Activated naive CD4-positive, alpha-beta T cell treated with anti-CD3 and anti-CD28 coated beads for 36 hours (primary cell): Measurements from ENCODE around the gene TOMM6. TPM values are rescaled to one million over a fixed set of nuclear protein-coding genes. Genes with fewer than 3 reads are reported as not detected.

Experiments used
- CTCF ChIA-PET: fragments of 350-600 bp; sonication (Branson Sonifier 250); formaldehyde crosslinking; loops from one replicate; lab custom pipeline; 2021; ENCODE audit warnings: antibody characterized with exemption; lab: Charles Lee
- DNase-seq: peaks from one replicate; pipeline ENCODE4 v3.0.0-alpha.2; 2020
- H3K27ac Mint-ChIP-seq: one replicate; pipeline ENCODE4 v1.8.0; 2021; ENCODE audit warnings: mild to moderate bottlenecking, mixed read lengths
- H3K27me3 Mint-ChIP-seq: one replicate; pipeline ENCODE4 v1.8.0; 2021; ENCODE audit warnings: low read depth, mixed read lengths
- H3K36me3 Mint-ChIP-seq: one replicate; pipeline ENCODE4 v1.8.0; 2021; ENCODE audit warnings: low read depth, mixed read lengths
- H3K4me1 Mint-ChIP-seq: one replicate; pipeline ENCODE4 v1.8.0; 2021; ENCODE audit warnings: low read depth, mixed read lengths
- H3K4me3 Mint-ChIP-seq: one replicate; pipeline ENCODE4 v1.8.0; 2021; ENCODE audit warnings: mild to moderate bottlenecking, moderate library complexity, mixed read lengths
- H3K9me3 Mint-ChIP-seq: one replicate; pipeline ENCODE4 v1.8.0; 2021; ENCODE audit warnings: mixed read lengths
- intact Hi-C: fragments of 100-400 bp; cut with micrococcal nuclease; formaldehyde crosslinking; loops from one replicate; pipeline ENCODE4 v1.15.1; 2023
- total RNA-seq, 2 experiments: library from RNA; stranded (reverse); gene quantifications; one replicate each; pipeline ENCODE4 v1.2.3, GENCODE V29; 2021

TOMM6 gene
- total RNA-seq, 2 experiments from 2014 or later = 285 to 299 TPM

DNA sequence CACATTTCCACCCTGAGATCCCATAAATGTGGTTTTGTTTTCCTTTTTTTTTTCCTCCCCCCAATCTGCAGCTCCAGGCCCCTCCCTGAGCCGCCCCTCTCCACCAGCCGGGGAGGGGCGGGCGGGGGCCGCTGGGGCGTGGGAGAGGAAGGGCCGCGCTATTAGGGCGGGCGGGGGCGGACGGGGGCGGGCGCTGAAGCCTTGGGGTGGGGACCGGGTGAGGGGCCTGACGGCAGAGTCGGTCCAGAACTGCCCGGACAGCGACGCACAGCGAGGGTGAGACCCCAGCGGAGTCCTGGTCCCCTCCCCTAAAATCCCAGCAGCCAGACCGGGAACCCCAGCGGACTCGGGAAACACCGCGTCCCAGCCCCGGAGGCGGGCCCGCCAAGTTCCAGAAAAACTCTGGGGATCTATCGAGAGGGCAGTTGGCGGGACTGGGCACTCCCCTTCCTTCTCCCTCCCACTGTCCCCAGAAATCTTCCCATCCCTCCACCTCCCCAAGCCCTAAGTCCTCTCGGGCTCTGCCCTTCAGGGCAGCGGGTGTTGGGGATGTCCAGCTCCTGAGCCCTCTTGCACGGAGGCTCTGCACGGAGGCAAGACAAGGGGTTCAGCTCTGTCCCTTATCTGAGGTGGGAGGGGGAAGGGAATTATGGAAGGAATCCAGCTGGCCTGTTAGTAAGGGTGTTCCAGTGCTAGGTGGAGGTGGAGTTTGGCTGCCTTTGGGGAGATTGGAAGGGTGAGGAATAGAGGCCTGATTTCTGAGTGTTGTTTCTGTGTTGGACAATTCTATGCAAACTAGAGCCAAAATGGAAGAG, 6.7 kb upstream of the TOMM6 start, which contains the start of gene PRICKLE4:
Gene PRICKLE4, plus strand, starts transcription at position 232 of the 815 bp plus-strand sequence. CDS start 2,692 bp downstream, outside the sequence.
- Mint-ChIP-seq H3K27me3 (peaks cover 4% of the 10 kb centered on the region), H3K36me3 (no peaks in the 10 kb centered on the region), H3K9me3 (no peaks in the 10 kb centered on the region), H3K4me1 (peaks cover 11% of the 10 kb centered on the region), H3K4me3 (peak within 1 kb of the TSS; percentile 82), H3K27ac (no peak within 1 kb of the TSS)
- intact Hi-C loops = loop anchor here (1.0 to 10.0 kb wide), 8 partner anchors 45 to 964 kb away; partner anchors contain the start of genes MRPS10, TBCC, TFEB and TRERF1
- DNase-seq = no peak
- CTCF ChIA-PET = interaction anchor here (0.6 to 8.7 kb wide), 3 partner anchors 264 to 331 kb away, joined by 4 to 143 read pairs (median 6); partner anchors contain the start of gene TAF8

DNA sequence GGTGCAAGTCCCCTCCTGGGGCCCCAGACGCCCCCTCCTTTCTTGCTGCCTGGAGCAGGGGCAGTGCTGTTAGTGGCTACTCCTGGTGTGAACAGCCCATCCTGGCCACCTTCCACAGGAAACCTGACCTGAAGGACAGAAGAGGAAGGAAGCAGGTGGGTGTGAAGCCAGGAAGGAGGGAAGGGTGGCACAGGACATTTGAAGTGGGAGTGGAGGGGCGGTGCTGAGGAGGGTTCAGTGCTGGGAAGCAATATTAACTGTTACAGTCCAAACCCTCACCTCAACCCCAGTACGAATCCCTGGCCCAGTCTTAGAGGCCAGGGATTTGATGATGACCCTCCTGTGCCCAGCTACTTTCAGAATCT, 6.1 kb upstream of the TOMM6 start:
- CTCF ChIA-PET = interaction anchor here (0.6 to 8.7 kb wide), 3 partner anchors 263 to 330 kb away, joined by 4 to 143 read pairs (median 6); partner anchors contain the start of gene TAF8
- intact Hi-C loops = loop anchor here (10.0 kb wide), 2 partner anchors 673 to 963 kb away; partner anchors contain the start of genes TBCC and TRERF1
- H3K4me3 Mint-ChIP-seq = peak overlapping the region; percentile 66
- no peak overlapping the region for H3K27ac Mint-ChIP-seq
- no peaks in the 10 kb centered on the region for H3K36me3 Mint-ChIP-seq
- H3K4me1 Mint-ChIP-seq = peaks cover 12% of the 10 kb centered on the region
- peaks cover 4% of the 10 kb centered on the region for H3K27me3 Mint-ChIP-seq
- no peaks in the 10 kb centered on the region for H3K9me3 Mint-ChIP-seq
- no peak for DNase-seq

DNA sequence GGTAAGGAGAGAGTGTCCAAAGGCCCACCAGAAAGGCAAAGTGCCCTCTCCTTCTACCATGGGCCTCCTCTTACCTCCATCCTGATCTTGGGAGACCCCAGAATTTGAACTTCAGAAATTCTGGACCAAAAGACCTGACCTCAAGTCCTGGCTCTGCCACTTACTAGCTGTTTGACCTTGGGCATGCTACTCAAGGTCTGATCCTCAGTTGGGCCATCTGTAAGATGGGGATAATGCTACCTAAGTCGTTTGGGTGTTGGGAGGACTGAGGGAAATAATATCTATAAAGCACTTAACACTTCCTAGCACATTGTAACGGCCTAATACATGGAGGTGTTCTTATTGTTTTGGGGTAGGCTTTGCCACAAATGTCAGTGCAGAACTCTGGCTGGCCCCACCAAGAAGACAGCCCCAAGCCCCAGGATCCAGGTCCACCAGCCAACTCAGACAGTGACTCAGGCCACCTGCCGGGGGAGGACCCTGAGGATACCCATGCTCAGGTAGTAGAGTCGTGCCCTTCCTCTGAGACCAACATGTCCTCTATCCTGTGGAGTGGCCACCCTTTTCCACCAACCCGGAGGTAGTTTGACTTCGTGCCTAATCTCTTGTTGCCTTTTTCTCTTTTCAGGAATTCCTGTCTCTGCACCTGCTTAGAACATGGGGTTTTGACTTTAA, 4.3 kb upstream of the TOMM6 start:
- CTCF ChIA-PET = interaction anchor here (1.7 to 8.7 kb wide), 2 partner anchors 11 to 261 kb away, joined by 6 to 143 read pairs; partner anchors contain the start of gene TAF8
- intact Hi-C loops = loop anchor here (10.0 kb wide), 2 partner anchors 672 to 962 kb away; partner anchors contain the start of genes TBCC and TRERF1
- DNase-seq = no peak
- H3K27ac Mint-ChIP-seq = no peak overlapping the region
- H3K9me3 Mint-ChIP-seq = no peaks in the 10 kb centered on the region
- peaks cover 12% of the 10 kb centered on the region for H3K4me1 Mint-ChIP-seq
- peaks cover 4% of the 10 kb centered on the region for H3K27me3 Mint-ChIP-seq
- H3K36me3 Mint-ChIP-seq = peaks cover 2% of the 10 kb centered on the region
- H3K4me3 Mint-ChIP-seq = no peak overlapping the region

DNA sequence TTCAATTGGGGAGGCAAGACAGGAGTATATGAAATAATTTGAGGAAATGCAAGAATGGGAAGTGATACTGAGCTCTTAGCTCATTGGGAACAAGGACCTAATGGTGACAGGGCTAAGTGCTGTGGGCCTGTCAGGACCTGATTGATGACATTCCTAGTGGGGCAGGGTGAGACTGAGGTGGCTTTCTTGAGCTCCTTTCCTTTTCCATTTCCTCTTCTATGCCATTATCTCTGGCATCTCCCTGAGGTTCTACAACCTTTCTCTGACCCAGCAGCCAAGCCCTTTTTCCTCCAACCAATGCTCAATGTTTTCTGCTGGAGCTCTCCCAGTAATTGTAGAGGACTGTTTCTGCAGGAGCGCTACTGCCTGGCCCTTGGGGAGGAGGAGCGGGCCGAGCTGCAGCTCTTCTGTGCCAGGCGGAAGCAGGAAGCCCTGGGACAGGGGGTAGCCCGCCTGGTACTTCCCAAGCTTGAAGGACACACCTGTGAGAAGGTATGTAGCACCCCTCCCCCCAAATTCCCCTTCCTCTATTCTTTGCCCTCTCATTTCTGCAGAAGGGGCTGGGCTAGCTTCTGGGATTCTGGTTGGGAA, 2.8 kb upstream of the TOMM6 start:
- Mint-ChIP-seq H3K27me3 (peaks cover 4% of the 10 kb centered on the region), H3K4me3 (no peak overlapping the region), H3K4me1 (peaks cover 16% of the 10 kb centered on the region), H3K9me3 (no peaks in the 10 kb centered on the region), H3K36me3 (peaks cover 10% of the 10 kb centered on the region), H3K27ac (no peak overlapping the region)
- no peak for DNase-seq
- intact Hi-C loops = loop anchor here (5.0 to 10.0 kb wide), 5 partner anchors 153 to 998 kb away; partner anchors contain the start of genes BICRAL, TBCC, TRERF1 and UBR2
- CTCF ChIA-PET = interaction anchor here (0.8 to 8.7 kb wide), 7 partner anchors 9 to 430 kb away, joined by 3 to 143 read pairs (median 3); partner anchors contain the start of gene TAF8

DNA sequence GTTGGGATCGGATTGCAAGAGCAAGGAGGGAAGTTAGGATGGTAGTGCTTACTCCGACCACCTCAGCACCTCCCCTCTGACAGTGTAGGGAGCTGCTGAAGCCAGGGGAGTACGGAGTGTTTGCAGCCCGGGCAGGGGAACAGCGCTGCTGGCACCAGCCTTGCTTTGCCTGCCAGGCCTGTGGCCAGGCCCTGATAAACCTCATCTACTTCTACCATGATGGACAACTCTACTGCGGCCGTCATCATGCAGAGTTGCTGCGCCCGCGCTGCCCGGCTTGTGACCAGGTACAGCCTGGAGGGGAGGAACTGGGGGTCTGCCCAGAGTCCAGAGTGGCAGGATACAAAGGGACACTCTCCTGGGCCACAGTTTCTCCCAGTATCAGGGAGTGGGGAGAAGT, 2.2 kb upstream of the TOMM6 start:
- peak overlapping the region; percentile 92 for H3K4me3 Mint-ChIP-seq
- H3K4me1 Mint-ChIP-seq = peaks cover 21% of the 10 kb centered on the region
- H3K36me3 Mint-ChIP-seq = peaks cover 15% of the 10 kb centered on the region
- intact Hi-C loops = loop anchor here (5.0 to 10.0 kb wide), 5 partner anchors 152 to 997 kb away; partner anchors contain the start of genes BICRAL, TBCC, TRERF1 and UBR2
- peaks cover 4% of the 10 kb centered on the region for H3K27me3 Mint-ChIP-seq
- H3K27ac Mint-ChIP-seq = no peak overlapping the region
- CTCF ChIA-PET = interaction anchor here (0.6 to 8.7 kb wide), 8 partner anchors 9 to 363 kb away, joined by 3 to 143 read pairs (median 4); partner anchors contain the start of gene TAF8
- DNase-seq = no peak
- no peaks in the 10 kb centered on the region for H3K9me3 Mint-ChIP-seq

DNA sequence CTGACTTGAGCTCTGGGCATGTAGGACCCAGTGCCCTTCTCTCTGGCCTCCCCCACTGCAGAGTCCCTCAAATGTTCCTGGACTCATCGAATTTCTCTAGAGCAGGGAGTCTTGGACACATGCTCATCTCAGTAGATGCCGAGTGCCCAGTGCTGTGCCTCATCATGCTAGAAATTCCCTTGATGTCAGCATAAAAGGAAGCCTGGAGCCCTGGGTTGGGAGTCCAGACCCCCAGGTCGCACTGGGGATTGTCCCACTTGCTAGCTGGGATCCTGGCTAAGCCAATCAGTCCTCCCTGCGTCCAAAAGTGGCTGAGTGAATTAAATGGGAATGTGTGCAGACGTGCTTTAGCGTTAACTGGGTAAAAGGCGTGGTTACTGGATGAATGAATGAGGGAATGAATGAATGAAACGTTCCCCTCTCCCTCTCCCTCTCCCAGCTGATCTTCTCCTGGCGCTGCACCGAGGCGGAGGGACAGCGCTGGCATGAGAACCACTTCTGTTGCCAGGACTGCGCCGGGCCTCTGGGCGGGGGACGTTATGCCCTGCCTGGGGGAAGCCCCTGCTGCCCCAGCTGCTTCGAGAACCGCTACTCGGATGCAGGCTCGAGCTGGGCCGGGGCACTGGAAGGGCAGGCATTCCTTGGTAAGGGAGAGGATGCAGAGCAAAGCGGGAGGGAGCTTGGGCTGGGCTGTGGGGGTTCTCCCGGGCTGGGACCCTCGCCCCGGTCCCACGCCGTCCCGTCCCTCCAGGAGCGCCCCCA, 1.6 kb upstream of the TOMM6 start:
- no peaks in the 10 kb centered on the region for H3K9me3 Mint-ChIP-seq
- CTCF ChIA-PET = interaction anchor here (0.6 to 8.7 kb wide), 15 partner anchors 10 to 363 kb away, joined by 3 to 143 read pairs (median 3); partner anchors contain the start of genes BYSL, MED20 and TAF8
- H3K4me1 Mint-ChIP-seq = peaks cover 22% of the 10 kb centered on the region
- intact Hi-C loops = loop anchor here (2.0 to 10.0 kb wide), 6 partner anchors 151 to 996 kb away; partner anchors contain the start of genes BICRAL, MRPS10, TBCC and TRERF1
- peak overlapping the region; percentile 92 for H3K4me3 Mint-ChIP-seq
- peaks cover 4% of the 10 kb centered on the region for H3K27me3 Mint-ChIP-seq
- DNase-seq = no peak
- H3K27ac Mint-ChIP-seq = no peak overlapping the region
- peaks cover 19% of the 10 kb centered on the region for H3K36me3 Mint-ChIP-seq

DNA sequence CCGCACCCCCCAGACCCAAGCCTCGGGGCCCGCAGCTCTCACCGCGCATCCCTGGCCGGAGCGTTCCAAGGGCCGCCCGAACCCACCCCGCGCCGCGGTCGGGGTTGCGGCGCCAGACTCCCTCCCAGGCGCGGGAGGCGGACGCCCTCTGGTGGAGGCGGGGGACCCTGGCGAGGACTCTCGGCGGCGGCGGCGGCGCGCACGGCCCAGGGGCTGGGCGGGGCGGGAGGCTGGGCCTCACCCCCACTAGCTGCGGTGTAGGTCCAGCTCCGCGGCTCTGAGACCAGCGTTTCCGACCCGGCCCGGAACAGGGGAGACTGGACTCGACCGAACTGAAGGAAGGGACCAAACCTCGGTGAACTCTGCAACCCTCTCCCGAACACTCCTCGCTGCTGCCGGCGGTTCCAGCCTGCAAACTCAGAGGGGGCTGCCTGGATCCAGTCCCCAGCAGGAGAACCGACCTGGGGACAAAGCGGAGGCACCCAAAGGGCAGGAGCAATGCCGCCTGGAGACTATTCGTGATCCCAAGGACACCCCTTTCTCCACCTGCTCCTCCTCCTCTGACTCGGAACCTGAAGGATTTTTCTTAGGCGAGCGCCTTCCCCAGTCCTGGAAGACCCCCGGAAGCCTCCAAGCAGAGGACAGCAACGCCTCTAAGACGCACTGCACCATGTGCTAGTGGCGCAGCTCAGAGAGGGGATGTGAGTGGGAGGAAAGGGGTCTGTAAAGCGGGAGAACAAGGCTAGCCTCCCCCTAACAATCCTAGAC, 859 bp upstream of the TOMM6 start:
- CTCF ChIA-PET = interaction anchor here (0.5 to 8.7 kb wide), 26 partner anchors 10 to 749 kb away, joined by 3 to 143 read pairs (median 4); partner anchors contain the start of genes BYSL, MED20, MRPS10 and TAF8
- Mint-ChIP-seq H3K4me3 (peak overlapping the region; percentile 92), H3K36me3 (peaks cover 20% of the 10 kb centered on the region), H3K9me3 (no peaks in the 10 kb centered on the region), H3K4me1 (peaks cover 20% of the 10 kb centered on the region), H3K27ac (peak overlapping the region; percentile 94), H3K27me3 (no peaks in the 10 kb centered on the region)
- peak; percentile 89 for DNase-seq
- intact Hi-C loops = loop anchor here (1.0 to 10.0 kb wide), 11 partner anchors 7 to 996 kb away; partner anchors contain the start of genes BICRAL, BYSL, FRS3 and MED20

DNA sequence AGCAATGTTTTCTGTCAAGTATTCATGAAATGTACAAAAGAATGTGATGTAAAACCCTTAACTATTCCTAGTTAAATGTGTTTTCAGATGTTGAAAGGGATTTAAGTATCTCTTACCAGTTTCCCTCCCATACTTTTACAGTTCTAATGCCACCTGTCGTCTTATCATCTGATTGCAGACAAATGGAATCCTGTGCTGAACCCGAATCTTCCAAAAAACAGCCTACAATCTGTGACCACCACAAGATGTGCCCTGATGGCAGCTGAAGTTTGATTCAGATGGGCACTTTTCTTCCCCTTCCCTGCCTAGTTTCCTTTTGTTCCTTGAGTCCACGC, 1.9 kb downstream of the TOMM6 start:
- Mint-ChIP-seq H3K27me3 (no peaks in the 10 kb centered on the region), H3K9me3 (no peaks in the 10 kb centered on the region), H3K4me3 (peak overlapping the region; percentile 92), H3K4me1 (peaks cover 24% of the 10 kb centered on the region), H3K27ac (peak overlapping the region; percentile 36), H3K36me3 (peaks cover 25% of the 10 kb centered on the region)
- DNase-seq = no peak
- CTCF ChIA-PET = interaction anchor here (0.6 kb wide), 1 partner anchor 58 kb away, joined by 3 read pairs; no protein-coding TSS in a partner anchor
- intact Hi-C loops = loop anchor here (5.0 to 10.0 kb wide), 5 partner anchors 148 to 993 kb away; partner anchors contain the start of genes BICRAL, TBCC, TRERF1 and UBR2

DNA sequence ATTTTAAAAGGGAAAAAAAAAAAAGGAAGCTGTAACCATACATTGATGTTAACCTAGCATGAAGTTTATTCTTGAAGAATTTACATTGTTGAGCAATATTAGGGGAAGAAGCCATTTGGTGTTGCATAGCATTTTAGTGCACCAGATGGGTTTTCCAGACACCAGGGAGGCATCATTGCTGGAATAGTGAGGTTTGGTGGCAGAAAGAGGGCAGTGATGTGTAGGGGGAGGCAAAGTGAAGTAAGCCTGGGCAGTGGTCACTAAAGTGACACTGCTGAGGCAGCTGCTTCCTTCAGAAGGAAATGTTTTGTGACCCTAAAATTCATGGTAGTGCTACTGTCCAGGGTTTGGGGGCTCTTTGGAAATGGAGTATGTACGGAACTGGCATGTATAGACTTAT, 2.6 kb downstream of the TOMM6 start:
- Mint-ChIP-seq H3K27ac (peak overlapping the region; percentile 50), H3K4me1 (peaks cover 24% of the 10 kb centered on the region), H3K36me3 (peaks cover 25% of the 10 kb centered on the region), H3K27me3 (no peaks in the 10 kb centered on the region), H3K9me3 (no peaks in the 10 kb centered on the region), H3K4me3 (no peak overlapping the region)
- intact Hi-C loops = no loop called here
- CTCF ChIA-PET = interaction anchor here (0.6 kb wide), 2 partner anchors 57 to 536 kb away, joined by 3 read pairs; no protein-coding TSS in a partner anchor
- no peak for DNase-seq

DNA sequence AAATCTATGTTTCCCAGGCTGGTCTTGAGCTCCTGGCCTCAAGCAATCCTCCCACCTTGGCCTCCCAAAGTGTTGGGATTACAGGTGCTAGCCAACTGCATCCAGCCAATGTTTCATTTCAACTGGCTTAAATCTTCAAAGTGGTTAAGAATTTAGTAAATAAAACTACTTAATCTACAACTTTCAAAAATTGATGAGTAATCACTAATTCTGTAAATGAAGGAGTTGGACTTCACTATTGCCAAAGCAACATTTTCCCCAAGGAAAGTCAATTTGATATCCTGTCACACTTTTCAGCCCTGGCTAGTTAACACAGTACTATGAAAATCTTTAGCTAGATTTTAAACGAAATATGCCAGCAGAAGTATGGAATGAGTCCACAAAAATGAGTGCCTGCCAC, 3.8 kb downstream of the TOMM6 start:
- no peaks in the 10 kb centered on the region for H3K9me3 Mint-ChIP-seq
- no peak overlapping the region for H3K4me3 Mint-ChIP-seq
- intact Hi-C loops = no loop called here
- H3K27ac Mint-ChIP-seq = peak overlapping the region; percentile 14
- CTCF ChIA-PET = interaction anchor here (1.5 kb wide), 1 partner anchor 16 kb away, joined by 7 read pairs; no protein-coding TSS in a partner anchor
- DNase-seq = no peak
- no peaks in the 10 kb centered on the region for H3K27me3 Mint-ChIP-seq
- H3K4me1 Mint-ChIP-seq = peaks cover 23% of the 10 kb centered on the region
- peaks cover 25% of the 10 kb centered on the region for H3K36me3 Mint-ChIP-seq
